MM.1S (cell line): Measurements from ENCODE around the gene PLD4.

Experiments used
- DNase-seq: peaks from one replicate; pipeline ENCODE4 v3.0.0-alpha.2; 2015
- H2AFZ ChIP-seq: fragments of 300-600 bp; sonication (generic); 2 replicates; pipeline ENCODE4 v1.6.0; 2016; ENCODE audit warnings: antibody characterized with exemption, low read length
- H3F3A ChIP-seq: fragments of 300-600 bp; sonication (generic); 2 replicates; pipeline ENCODE4 v1.6.1; 2016; ENCODE audit warnings: mild to moderate bottlenecking, antibody characterized with exemption, low read length, moderate library complexity, mixed read lengths; ENCODE audit not compliant: insufficient read depth
- H3K27ac ChIP-seq: fragments of 300-600 bp; sonication (generic); 2 replicates; pipeline ENCODE4 v1.5.1; 2016; ENCODE audit warnings: mild to moderate bottlenecking, low read length
- H3K27me3 ChIP-seq: fragments of 300-600 bp; sonication (generic); replicated peaks from 2 replicates; pipeline ENCODE4 v1.6.0; 2016; ENCODE audit warnings: low read length; ENCODE audit not compliant: insufficient read depth
- H3K36me3 ChIP-seq: fragments of 300-600 bp; sonication (generic); replicated peaks from 2 replicates; pipeline ENCODE4 v1.6.1; 2016; ENCODE audit warnings: mild to moderate bottlenecking, low read length, mixed read lengths; ENCODE audit not compliant: insufficient read depth
- H3K4me1 ChIP-seq: fragments of 300-600 bp; sonication (generic); 2 replicates; pipeline ENCODE4 v1.6.1; 2016; ENCODE audit warnings: low read length, mixed read lengths
- H3K4me2 ChIP-seq: fragments of 300-600 bp; sonication (generic); 2 replicates; pipeline ENCODE4 v1.6.0; 2016; ENCODE audit warnings: low read depth, low read length
- H3K4me3 ChIP-seq: fragments of 300-600 bp; sonication (generic); 2 replicates; pipeline ENCODE4 v1.5.1; 2016; ENCODE audit warnings: low read length, mixed read lengths
- H3K79me2 ChIP-seq: fragments of 300-600 bp; sonication (generic); 2 replicates; pipeline ENCODE4 v1.6.1; 2016; ENCODE audit warnings: mixed run types, low read length, mixed read lengths
- H3K9ac ChIP-seq: fragments of 300-600 bp; sonication (generic); 2 replicates; pipeline ENCODE4 v1.6.1; 2016; ENCODE audit warnings: low read length, mixed read lengths
- H3K9me2 ChIP-seq: fragments of 300-600 bp; sonication (generic); replicated peaks from 2 replicates; pipeline ENCODE4 v1.6.1; 2016; ENCODE audit warnings: mild to moderate bottlenecking, low read length, mixed read lengths; ENCODE audit not compliant: insufficient read depth
- H3K9me3 ChIP-seq: fragments of 300-600 bp; sonication (generic); replicated peaks from 2 replicates; pipeline ENCODE4 v1.6.1; 2016; ENCODE audit warnings: mild to moderate bottlenecking, low read length, mixed read lengths; ENCODE audit not compliant: insufficient read depth
- H4K20me1 ChIP-seq: fragments of 300-600 bp; sonication (generic); 2 replicates; pipeline ENCODE4 v1.6.1; 2016; ENCODE audit warnings: mild to moderate bottlenecking, low read length, moderate library complexity, mixed read lengths; ENCODE audit not compliant: insufficient read depth
- CTCF ChIP-seq: fragments of 300-600 bp; sonication (generic); IDR thresholded peaks from 2 replicates; pipeline ENCODE4 v1.5.1; 2016; ENCODE audit warnings: antibody characterized with exemption, low read length, mixed read lengths
- EZH2 ChIP-seq: fragments of 300-600 bp; sonication (generic); optimal IDR thresholded peaks from 2 replicates; pipeline ENCODE3; 2017; ENCODE audit warnings: low read depth, mild to moderate bottlenecking, antibody characterized with exemption, low read length, mixed read lengths
- EZH2phosphoT487 ChIP-seq: fragments of 300-600 bp; sonication (generic); IDR thresholded peaks from 2 replicates; pipeline ENCODE4 v1.6.1; 2018; ENCODE audit warnings: antibody characterized with exemption, low read length

PLD4 gene

GRCh38 chr14:104972301-104973134 is 47.8 kb downstream of the PLD4 start:
- H3F3A ChIP-seq: no peaks in the 10 kb centered on the region
- no peak overlapping the region for H3K9ac ChIP-seq
- H3K27ac ChIP-seq: no peak overlapping the region
- H2AFZ ChIP-seq: no peak overlapping the region
- H3K4me1 ChIP-seq: no peaks in the 10 kb centered on the region
- H3K4me3 ChIP-seq: no peak overlapping the region
- H3K9me2 ChIP-seq: no peaks in the 10 kb centered on the region
- H3K79me2 ChIP-seq: no peaks in the 10 kb centered on the region
- no peak for TF ChIP-seq EZH2
- no peak for TF ChIP-seq EZH2phosphoT487
- no peaks in the 10 kb centered on the region for H3K36me3 ChIP-seq
- peaks cover 27% of the 10 kb centered on the region for H3K27me3 ChIP-seq
- H3K9me3 ChIP-seq: no peaks in the 10 kb centered on the region
- no peaks in the 10 kb centered on the region for H4K20me1 ChIP-seq
- no peak for DNase-seq
- H3K4me2 ChIP-seq: no peak overlapping the region

GRCh38 chr14:104973135-104973384 is 48.4 kb downstream of the PLD4 start:
- no peaks in the 10 kb centered on the region for H3K4me1 ChIP-seq
- DNase-seq: no peak
- no peak overlapping the region for H3K9ac ChIP-seq
- H3K79me2 ChIP-seq: no peaks in the 10 kb centered on the region
- H3K4me2 ChIP-seq: no peak overlapping the region
- H3K9me2 ChIP-seq: no peaks in the 10 kb centered on the region
- H3K27ac ChIP-seq: no peak overlapping the region
- H3K27me3 ChIP-seq: peaks cover 25% of the 10 kb centered on the region
- H3F3A ChIP-seq: no peaks in the 10 kb centered on the region
- no peak overlapping the region for H2AFZ ChIP-seq
- no peaks in the 10 kb centered on the region for H4K20me1 ChIP-seq
- no peak overlapping the region for H3K4me3 ChIP-seq
- H3K9me3 ChIP-seq: no peaks in the 10 kb centered on the region
- H3K36me3 ChIP-seq: no peaks in the 10 kb centered on the region
- no peak for TF ChIP-seq EZH2phosphoT487
- TF ChIP-seq EZH2: no peak
- TF ChIP-seq CTCF: no peak

- H3K4me3 ChIP-seq: no peak overlapping the region
- no peaks in the 10 kb centered on the region for H3K4me1 ChIP-seq
- no peaks in the 10 kb centered on the region for H3K36me3 ChIP-seq
- H3K4me2 ChIP-seq: no peak overlapping the region
- no peak overlapping the region for H3K27ac ChIP-seq
- DNase-seq: no peak
- H4K20me1 ChIP-seq: no peaks in the 10 kb centered on the region
- no peaks in the 10 kb centered on the region for H3F3A ChIP-seq
- no peaks in the 10 kb centered on the region for H3K9me3 ChIP-seq
- H3K27me3 ChIP-seq: peaks cover 20% of the 10 kb centered on the region
- no peaks in the 10 kb centered on the region for H3K79me2 ChIP-seq
- no peak for TF ChIP-seq EZH2
- no peak for TF ChIP-seq CTCF
- TF ChIP-seq EZH2phosphoT487: no peak
- H2AFZ ChIP-seq: no peak overlapping the region
- no peak overlapping the region for H3K9ac ChIP-seq
- no peaks in the 10 kb centered on the region for H3K9me2 ChIP-seq
These were observed 48.9 kb downstream of the PLD4 start for GRCh38 chr14:104973385-104974145.

GRCh38 chr14:104974146-104974541 is 49.5 kb downstream of the PLD4 start:
- H3K9me3 ChIP-seq: no peaks in the 10 kb centered on the region
- no peak overlapping the region for H3K27ac ChIP-seq
- TF ChIP-seq CTCF (no peak), EZH2 (no peak), EZH2phosphoT487 (no peak)
- H4K20me1 ChIP-seq: no peaks in the 10 kb centered on the region
- H3K79me2 ChIP-seq: no peaks in the 10 kb centered on the region
- H3K9ac ChIP-seq: no peak overlapping the region
- no peak overlapping the region for H3K4me2 ChIP-seq
- H3K4me1 ChIP-seq: no peaks in the 10 kb centered on the region
- no peaks in the 10 kb centered on the region for H3K36me3 ChIP-seq
- no peaks in the 10 kb centered on the region for H3F3A ChIP-seq
- no peaks in the 10 kb centered on the region for H3K9me2 ChIP-seq
- H3K4me3 ChIP-seq: no peak overlapping the region
- H2AFZ ChIP-seq: no peak overlapping the region
- H3K27me3 ChIP-seq: peaks cover 16% of the 10 kb centered on the region; the same call in 1 of the 2 replicates
- no peak for DNase-seq
